A673 (cell line): ENCODE results near the gene DSCAML1. TPM values are rescaled to one million over a fixed set of nuclear protein-coding genes. Genes with fewer than 3 reads are reported as not detected.

ENCODE experiments used
- BruUV-seq: library from RNA; stranded (reverse); fragments of 400-500 nt; replicated peaks from 2 replicates; lab custom pipeline; 2021; lab: Mats Ljungman, UMichigan
- CTCF ChIA-PET: fragments of 300-600 bp; sonication (Branson Sonifier 250); formaldehyde crosslinking; loops from one replicate; lab custom pipeline; 2022; ENCODE audit warnings: antibody characterized with exemption; lab: Charles Lee
- POLR2A ChIA-PET: fragments of 300-600 bp; sonication (Branson Sonifier 250); formaldehyde crosslinking; loops from one replicate; lab custom pipeline; 2022; ENCODE audit warnings: antibody characterized with exemption; ENCODE audit not compliant: low non-redundant PET; lab: Charles Lee
- DNase-seq: peaks from one replicate; pipeline ENCODE4 v3.0.0-alpha.2; 2015; ENCODE audit warnings: low spot score
- H3K27ac ChIP-seq: fragments of 200-600 bp; sonication (generic); 2 replicates; pipeline ENCODE4 v1.5.1; 2016; ENCODE audit warnings: mixed run types, low read depth, mild to moderate bottlenecking, mixed read lengths, antibody characterized with exemption, low read length; ENCODE audit not compliant: poor library complexity, severe bottlenecking
- H3K27me3 ChIP-seq: fragments of 200-600 bp; sonication (generic); replicated peaks from 2 replicates; pipeline ENCODE4 v1.6.1; 2017; ENCODE audit warnings: mixed run types, low read depth, mild to moderate bottlenecking, mixed read lengths, antibody characterized with exemption, low read length; ENCODE audit not compliant: insufficient read depth, poor library complexity
- H3K36me3 ChIP-seq: fragments of 200-600 bp; sonication (generic); 2 replicates; pipeline ENCODE4 v1.6.1; 2016; ENCODE audit warnings: mixed run types, mild to moderate bottlenecking, mixed read lengths, antibody characterized with exemption, low read length; ENCODE audit not compliant: insufficient read depth, poor library complexity, severe bottlenecking
- H3K4me1 ChIP-seq: fragments of 200-600 bp; sonication (generic); 2 replicates; pipeline ENCODE4 v1.6.1; 2017; ENCODE audit warnings: mixed run types, mild to moderate bottlenecking, mixed read lengths, antibody characterized with exemption, low read length; ENCODE audit not compliant: insufficient read depth, poor library complexity, severe bottlenecking
- H3K4me3 ChIP-seq: fragments of 200-600 bp; sonication (generic); 2 replicates; pipeline ENCODE4 v1.5.1; 2016; ENCODE audit warnings: low read depth, mixed run types, mild to moderate bottlenecking, mixed read lengths, low read length; ENCODE audit not compliant: poor library complexity, severe bottlenecking
- H3K9me3 ChIP-seq: fragments of 200-600 bp; sonication (generic); 2 replicates; pipeline ENCODE4 v1.6.1; 2016; ENCODE audit warnings: mixed run types, low read depth, mild to moderate bottlenecking, mixed read lengths, antibody characterized with exemption, low read length; ENCODE audit not compliant: poor library complexity, severe bottlenecking
- CTCF ChIP-seq: fragments of 300-800, 200-600 bp; sonication (generic); conservative IDR thresholded peaks from 2 replicates; pipeline ENCODE4 v1.5.1; 2017; ENCODE audit warnings: low read depth, mild to moderate bottlenecking, antibody characterized with exemption, low read length, moderate library complexity, mixed read lengths
- EZH2 ChIP-seq: fragments of 200-600 bp; sonication (generic); IDR thresholded peaks from 2 replicates; pipeline ENCODE4 v1.6.1; 2017; ENCODE audit warnings: borderline replicate concordance, low read depth, mild to moderate bottlenecking, mixed read lengths, antibody characterized with exemption, low read length; ENCODE audit not compliant: poor library complexity, severe bottlenecking
- intact Hi-C: fragments of 100-400 bp; cut with micrococcal nuclease; formaldehyde crosslinking; loops from one replicate; pipeline ENCODE4 v1.10.0; 2022; ENCODE audit not compliant: unreplicated experiment
- total RNA-seq: library from RNA; stranded (reverse); gene quantifications from 2 replicates; pipeline ENCODE4 v1.2.3, GENCODE V29; 2021

Gene DSCAML1
- total RNA-seq, 1 experiment from 2014 or later, result not detected

DNA sequence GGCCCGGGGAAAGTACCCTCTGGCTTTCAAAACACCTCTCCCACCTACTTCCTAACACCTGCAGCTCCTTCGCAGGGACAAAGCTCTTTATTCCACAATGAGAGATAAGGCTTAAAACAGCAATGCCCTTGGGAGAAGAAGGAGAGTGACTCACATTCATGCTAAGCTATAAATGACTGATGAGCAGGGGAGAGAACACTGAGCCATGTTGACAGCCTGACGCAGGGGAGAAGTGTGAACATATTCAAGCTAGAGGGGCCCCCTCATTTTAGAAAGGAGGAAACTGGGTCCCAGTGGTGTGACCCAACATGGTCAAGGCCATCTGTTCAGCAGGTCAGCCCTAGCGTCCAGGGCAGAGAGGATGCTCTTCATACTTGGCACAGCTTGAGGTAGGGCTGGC, 171.8 kb downstream of the DSCAML1 start:
- Histone ChIP-seq H3K27me3 (no peaks in the 10 kb centered on the region), H3K27ac (no peak overlapping the region), H3K36me3 (no peaks in the 10 kb centered on the region), H3K4me1 (no peaks in the 10 kb centered on the region), H3K9me3 (peaks cover 5% of the 10 kb centered on the region), H3K4me3 (no peak overlapping the region)
- CTCF ChIA-PET, result no interaction called here
- intact Hi-C loops, result no loop called here
- TF ChIP-seq EZH2, result no peak
- TF ChIP-seq CTCF, result no peak
- no peak for DNase-seq
- BruUV-seq, result no TSS peak
- POLR2A ChIA-PET, result no interaction called here

DNA sequence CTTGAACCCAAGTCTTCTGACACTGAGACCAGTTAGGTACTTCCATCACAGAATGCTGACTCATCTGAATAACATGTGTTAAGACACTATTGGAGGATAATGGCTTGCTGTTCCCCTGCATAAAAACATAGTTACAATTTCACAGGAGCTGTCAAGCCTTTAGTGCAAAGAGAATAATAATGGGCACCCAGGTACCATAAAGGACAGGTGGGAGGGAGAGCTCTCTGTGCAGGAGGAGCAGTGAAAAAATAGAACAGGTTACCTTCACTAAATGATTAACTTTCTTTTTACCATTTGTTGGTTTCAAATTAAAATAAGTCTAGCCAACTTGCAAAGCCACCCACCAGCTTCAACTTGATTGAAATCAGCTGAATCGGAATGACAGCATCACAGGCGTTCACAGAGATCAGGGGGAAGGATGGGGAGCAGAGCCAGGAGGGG, 173.2 kb downstream of the DSCAML1 start:
- intact Hi-C loops, result no loop called here
- DNase-seq, result no peak
- CTCF ChIA-PET, result no interaction called here
- Histone ChIP-seq H3K27me3 (peaks cover 9% of the 10 kb centered on the region), H3K4me1 (no peaks in the 10 kb centered on the region), H3K36me3 (no peaks in the 10 kb centered on the region), H3K27ac (no peak overlapping the region), H3K9me3 (peaks cover 5% of the 10 kb centered on the region), H3K4me3 (no peak overlapping the region)
- POLR2A ChIA-PET, result no interaction called here
- no TSS peak for BruUV-seq
- no peak for TF ChIP-seq CTCF
- no peak for TF ChIP-seq EZH2

- Histone ChIP-seq H3K27ac (no peak overlapping the region), H3K4me3 (no peak overlapping the region), H3K4me1 (no peaks in the 10 kb centered on the region), H3K9me3 (peaks cover 5% of the 10 kb centered on the region), H3K27me3 (peaks cover 10% of the 10 kb centered on the region), H3K36me3 (no peaks in the 10 kb centered on the region)
- CTCF ChIA-PET, result interaction anchor here (1.0 to 1.6 kb wide), 2 partner anchors 186 to 195 kb away, joined by 3 to 12 read pairs; no protein-coding TSS in a partner anchor
- DNase-seq, result peak; percentile 14
- BruUV-seq, result no TSS peak
- TF ChIP-seq EZH2 (no peak), CTCF (peak; percentile 67)
- POLR2A ChIA-PET, result no interaction called here
- intact Hi-C loops, result no loop called here
Measured at GRCh38 chr11:117621226-117621625, 175.8 kb downstream of the DSCAML1 start.
